ENCODE data around the gene WDFY2.

GRCh38 chr13:51647067-51647466 lies 62.8 kb downstream of the WDFY2 start:
- no peak for TF ChIP-seq POLR2A (IDR thresholded peaks at IDR 0.05)
- TF ChIP-seq EP300 (IDR thresholded peaks at IDR 0.05) = no peak
